ENCODE results near the gene TGFB1I1.
A peak's percentile ranks its signal among the peaks of the same experiment; 100 is the strongest.
"Not testable (repeated sequence)": the region's sequence is repeated elsewhere in the genome, so short reads cannot be mapped to it uniquely, and the experiment has no call there.

The TGFB1I1 gene

DNA sequence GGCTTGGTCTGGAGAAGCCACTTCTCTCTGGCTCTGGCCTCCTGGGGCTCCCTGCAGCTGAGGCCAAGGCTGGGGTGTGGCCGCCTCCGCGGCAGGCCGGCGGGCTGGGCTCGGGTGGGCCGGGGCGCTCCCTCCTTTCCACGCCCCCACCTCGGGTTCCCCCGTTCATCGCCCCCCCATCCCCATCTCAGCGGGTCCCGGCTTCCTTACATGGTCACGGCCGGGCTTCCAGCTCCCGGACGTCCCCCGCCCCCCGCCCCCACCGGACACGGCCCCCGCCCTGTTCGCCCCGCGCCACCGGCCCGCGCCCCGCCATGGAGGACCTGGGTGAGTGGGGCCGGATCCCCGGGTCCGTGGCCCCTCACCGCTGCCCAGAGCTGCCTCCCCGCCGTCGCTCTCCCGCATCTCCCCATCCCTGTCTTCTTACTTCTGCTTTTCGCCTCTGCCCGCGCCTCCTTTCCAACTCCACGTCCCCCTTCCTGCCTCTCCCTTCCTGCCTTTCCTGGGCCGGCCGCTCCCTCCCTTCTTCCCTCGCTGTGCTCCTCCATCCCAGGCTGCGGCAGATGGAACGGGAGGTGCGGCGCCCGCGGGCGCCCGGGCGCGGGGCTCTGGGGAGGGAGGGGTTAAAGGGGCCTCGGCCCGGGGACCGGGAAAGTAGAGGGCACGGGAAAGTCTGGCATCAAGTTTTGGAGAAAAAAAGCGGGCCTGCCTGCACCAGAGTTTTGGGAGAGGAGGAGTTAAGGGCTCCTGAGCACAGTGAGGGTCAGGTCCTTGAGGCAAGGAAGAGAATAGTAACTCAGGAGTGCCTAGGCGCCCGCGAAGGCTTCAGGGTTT, at the start of gene TGFB1I1:
TSS of gene TGFB1I1 (plus strand) at position 278 of the 834 bp plus-strand sequence. CDS start at position 315, 37 bp downstream.
- no peak for DNase-seq

DNA sequence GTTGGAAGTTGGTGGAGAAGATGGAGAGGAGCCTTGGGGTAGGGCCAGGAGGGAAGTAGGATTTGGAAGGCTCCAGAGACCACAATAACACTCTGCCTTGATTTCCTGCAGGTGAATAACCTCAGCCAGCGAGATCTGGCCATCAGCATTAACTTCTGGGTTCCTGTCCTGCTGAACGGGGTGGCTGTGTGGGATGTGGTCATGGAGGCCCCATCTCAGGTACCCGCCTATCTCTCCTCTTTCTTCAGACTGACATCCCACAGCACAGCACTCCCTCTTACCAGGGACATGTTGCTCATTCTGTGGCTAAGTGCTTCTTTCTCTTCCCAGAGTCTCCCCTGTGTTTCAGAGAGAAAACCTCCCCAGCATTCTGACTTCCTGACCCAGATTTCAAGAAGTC, 48.7 kb upstream of the TGFB1I1 start:
- DNase-seq, result no peak

DNA sequence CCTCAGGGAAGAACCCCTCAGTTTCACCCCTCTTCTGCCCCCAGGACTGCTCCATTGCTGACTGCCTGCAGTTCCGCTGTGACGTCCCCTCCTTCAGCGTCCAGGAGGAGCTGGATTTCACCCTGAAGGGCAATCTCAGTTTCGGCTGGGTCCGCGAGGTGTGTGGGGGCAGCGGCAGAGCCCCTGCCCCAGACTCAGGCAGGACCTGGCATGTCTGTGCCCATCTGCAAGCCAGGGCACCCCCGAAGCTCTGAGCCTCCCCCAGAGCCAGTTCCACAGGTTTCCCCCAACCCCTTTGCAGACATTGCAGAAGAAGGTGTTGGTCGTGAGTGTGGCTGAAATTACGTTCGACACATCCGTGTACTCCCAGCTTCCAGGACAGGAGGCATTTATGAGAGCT, 48.2 kb upstream of the TGFB1I1 start:
- no peak for DNase-seq

DNA sequence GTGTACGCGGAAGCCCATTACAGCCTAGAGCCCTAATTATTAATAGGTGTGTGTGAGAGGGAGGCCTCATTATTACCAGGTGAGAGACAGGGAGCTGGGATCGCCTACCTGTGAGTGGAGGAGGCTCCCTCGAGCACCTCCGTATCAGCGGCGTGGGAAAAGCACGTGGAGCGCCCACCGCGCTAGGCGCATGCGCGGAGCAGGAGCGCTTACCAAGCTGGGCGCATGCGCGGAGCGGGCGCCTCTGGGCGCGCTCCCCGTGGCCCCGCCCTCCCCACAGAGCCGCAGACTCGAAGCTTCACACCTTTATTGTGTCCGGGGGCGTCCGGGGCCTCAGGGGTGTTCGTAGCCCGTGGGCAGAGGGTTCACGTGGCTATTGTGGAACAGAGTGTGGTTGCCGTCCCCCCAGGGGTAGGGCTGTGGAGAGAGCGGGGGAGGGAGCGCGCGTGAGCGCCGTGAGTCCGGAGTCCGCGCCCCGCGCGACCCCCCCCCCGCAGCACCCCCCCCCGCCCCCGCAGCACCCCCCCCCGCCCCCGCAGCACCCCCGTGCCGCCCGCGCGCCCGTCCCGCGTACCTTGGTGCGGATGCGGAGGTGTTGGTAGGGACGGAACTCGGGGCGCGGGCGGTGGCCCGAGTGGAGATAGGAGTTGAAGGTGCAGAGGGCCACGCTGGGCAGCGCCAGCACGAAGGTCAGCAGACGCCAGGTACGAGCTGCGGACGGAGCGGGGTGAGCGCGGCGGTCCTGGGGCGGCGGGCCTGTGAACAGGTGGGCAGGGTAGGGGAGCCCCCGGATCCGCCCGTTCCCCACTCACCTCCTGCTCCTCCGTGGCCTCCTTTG, 44.3 kb upstream of the TGFB1I1 start:
- DNase-seq, result peak; percentile 49 to 59

DNA sequence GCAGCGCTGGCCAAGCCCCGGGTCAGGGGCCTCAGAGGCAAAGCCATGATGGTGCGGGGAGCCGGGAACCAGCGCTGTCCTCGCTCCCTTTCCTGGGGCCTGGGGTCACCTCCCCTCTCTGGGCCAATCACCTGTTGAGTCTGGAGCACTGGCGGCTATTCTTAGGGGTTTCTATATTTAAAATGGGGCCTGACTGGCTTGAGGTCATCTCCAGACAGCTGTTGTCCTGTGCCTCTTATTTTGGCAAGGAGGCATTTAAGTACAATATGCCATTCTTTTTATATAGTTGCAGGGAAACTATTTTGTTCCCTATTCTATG, 43.7 kb upstream of the TGFB1I1 start, which contains the start of gene COX6A2:
TSS of gene COX6A2 (minus strand) at position 82 of the 319 bp plus-strand sequence. CDS start at position 47, 35 bp downstream.
- DNase-seq, result no peak

DNA sequence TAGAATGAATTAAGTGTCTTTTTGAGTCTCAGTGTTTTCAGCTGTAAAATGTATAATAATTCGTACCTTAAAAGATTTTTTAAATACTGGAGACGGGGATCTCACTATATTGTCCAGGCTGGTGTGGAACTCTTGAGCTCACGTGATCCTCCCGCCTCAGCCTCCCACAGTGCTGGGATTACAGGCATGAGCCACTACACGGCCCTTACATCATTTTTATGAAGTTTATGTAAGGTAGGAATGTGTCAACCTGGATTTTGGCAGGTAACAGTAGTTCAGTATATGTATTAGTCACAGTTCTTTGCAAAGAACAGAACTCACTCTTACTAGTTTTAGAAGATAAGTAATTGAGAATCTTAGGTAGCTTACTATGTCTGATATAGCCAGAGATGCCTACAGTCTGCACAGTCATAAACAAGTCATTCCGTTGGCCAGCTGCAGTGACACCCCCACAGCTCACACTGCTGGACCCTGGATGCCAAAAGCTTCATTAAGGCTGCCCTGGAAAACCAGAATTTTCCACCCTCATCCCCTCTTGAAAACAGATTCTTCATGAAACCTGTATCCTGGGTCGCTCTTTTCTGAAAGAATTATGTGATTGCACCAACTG, 43.2 kb upstream of the TGFB1I1 start:
- DNase-seq, result no peak

DNA sequence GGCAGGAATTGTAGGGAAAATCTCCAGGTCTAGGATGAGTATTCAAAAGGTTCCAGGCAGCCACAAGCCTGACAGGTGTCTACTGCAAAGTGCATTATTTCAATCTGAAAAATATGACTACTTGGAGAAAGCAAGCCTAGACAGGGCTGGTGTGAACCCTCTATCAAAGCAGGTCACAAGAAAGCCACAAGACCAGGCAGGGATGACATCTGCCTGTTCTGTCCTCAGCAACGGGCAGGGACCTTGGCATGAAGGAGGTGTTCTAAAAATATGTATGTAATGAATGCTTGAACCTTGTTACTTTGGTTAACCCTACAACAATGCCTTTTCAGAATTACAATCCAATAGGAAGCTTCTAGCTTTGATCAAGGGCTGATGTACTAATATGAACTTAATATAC, 42.6 kb upstream of the TGFB1I1 start:
- no peak for DNase-seq

DNA sequence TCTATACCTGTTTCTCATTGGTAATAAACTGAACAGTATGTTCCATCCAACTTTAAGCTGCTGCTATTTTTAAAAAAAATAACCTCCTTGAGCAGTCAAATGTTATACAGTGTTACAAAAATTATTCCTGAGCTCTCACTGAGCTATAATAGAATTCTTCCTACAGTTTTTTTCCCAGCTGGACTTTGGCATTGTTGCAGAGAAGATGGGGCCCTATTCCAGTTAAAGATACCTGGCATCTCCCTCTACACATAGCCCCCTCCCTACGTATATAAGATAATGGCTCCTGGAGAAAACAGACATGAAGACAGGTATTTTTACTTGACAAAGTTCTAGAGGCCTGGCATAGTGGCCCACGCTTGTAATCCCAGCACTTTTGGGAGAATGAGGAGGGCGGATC, 42.2 kb upstream of the TGFB1I1 start:
- no peak for DNase-seq

DNA sequence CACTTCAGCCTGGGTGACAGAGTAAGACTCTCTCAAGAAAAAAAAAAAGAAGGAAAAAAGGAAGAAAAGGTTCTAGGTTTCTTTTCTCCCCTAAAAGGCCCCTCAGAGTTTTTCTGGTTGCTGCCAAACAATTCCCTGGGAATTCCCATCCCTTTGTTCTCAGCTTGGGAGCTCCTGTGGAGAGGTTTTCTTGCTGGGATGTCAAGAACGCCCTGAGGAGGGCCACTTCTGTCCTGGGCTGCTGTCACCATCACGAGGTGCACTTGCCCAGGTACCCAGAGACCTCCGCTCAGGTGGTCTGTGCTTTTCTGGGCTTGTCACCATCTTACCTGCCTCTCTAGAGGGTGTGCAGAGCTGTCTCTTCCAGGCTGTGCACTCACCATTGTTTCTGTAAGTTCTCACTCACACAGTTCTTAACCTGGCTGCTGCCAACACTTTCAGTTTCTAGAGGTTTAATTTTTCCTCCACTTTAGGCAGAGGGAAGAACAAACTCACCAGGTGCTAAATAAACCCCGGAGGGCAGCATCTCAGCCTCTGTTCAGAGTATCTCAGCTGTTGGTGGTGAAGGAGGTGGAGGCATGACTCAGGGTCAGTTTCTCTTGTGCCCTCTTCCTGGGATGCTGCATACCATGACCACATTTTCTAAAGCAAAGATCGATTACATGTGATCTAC, 41.4 kb upstream of the TGFB1I1 start:
- DNase-seq, result no peak

DNA sequence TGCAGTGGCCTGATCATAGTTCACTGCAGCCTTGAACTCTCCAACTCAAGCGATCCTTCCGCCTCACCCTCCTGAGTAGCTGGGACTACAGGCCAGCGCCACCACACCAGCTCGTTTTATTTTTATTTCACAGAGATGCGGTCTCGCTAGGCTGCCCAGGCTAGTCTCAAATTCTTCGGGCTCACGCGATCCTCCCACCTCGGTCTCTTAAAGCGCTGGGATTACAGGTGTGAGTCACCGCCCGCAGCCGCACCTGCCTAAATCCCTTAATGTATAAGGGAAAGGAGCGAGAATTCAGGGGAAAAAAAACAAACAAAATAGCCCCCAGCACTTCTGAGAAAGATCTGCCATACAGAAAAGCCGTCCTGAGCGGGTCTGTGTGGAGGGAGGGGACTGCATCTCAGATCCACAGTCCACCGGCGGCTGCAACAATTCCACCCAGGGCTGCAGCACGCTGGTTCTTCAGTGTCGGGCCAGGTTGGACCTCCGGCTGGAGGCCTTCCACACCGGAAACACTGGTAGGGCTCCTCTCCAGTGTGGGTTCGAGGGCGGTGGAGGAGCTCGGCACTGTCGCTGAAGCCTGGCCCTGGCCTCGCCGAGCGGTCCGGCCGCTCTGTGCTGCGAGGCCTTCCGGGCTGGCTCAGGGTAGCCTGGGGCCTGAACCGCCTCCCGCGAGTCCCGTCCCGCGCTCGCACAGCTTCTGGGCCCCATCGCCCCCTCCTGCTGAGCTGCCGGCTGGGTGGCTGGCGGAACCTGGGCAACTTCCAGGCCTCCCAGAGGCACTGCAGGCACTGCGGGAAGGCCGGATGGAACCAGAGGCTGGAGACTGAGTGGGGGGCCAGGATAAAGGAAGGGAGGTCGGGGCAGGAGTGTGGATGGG, 36.4 kb upstream of the TGFB1I1 start:
- DNase-seq, result no peak

DNA sequence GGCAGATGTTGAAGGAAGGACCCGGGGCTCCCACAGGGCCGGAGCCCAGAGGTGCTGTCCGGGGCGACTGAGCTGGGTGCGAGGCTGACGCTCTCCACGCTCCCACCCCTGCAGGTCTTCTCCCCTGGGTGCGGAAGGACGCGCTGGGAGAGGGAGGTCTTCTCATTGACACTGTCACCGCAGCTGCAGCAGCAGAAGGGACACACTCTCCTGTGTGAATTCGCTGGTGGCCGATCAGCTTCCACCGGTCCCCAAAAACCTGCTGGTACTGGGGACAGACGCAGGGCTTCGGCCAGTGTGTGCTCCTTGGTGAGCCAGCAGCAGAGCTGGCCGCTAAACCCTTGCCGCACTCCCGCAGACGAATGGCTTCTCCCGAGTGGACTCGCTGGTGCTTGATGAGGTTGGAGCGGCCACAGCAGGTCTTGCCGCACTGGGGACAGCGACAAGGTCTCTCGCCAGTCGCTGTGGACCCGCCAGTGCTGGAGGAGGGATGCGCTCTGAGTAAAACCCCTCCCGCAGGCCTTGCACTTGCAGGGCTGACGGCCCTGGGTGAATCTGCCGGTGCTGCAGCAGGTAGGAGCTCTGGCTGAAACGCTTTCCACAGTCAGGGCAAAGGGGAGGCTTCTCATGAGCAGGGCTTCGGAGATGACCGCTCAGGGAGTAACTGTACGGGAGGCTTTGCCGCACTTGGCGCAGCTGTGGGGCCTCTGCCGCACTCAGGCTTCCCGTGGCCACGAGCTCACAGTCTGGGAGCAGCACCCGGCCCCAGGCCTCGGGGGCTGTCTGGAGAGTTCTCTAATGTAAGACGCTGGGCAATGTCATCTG, 35.5 kb upstream of the TGFB1I1 start:
- no peak for DNase-seq

DNA sequence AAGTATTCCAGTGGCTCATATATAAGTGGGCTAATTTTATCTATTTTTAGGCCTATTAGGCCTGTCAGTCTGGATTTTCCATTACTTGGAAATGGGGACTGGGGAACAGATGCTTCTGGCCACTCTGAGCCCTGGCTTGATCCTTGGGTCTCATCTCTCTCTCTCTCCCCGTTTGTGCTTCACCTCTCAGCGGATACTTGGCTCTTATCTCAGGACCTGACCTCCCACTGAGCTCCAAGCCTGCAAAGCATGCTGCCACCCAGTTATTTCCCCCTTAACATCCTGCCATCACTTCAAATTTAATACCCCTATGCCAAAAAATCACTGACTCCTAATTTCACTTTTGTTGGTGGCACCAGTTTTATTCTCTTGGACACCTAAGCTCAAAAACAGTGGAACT, 33.5 kb upstream of the TGFB1I1 start:
- DNase-seq, result no peak

DNA sequence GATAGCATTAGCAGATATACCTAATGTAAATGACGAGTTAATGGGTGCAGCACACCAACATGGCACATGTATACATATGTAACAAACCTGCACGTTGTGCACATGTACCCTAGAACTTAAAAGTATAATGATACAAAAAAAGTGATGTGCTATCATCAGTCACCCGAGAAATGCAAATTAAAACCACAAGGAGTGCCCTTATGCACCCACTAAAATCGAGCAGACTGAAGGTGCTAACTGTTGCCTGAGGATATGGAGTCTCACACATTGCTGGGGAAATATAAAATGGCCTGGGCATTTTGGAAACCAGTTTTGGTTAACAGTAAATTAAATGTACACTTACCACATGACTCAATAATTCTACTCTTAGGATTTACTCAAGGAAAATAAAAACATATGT, 32.9 kb upstream of the TGFB1I1 start:
- DNase-seq, result not testable (repeated sequence)

DNA sequence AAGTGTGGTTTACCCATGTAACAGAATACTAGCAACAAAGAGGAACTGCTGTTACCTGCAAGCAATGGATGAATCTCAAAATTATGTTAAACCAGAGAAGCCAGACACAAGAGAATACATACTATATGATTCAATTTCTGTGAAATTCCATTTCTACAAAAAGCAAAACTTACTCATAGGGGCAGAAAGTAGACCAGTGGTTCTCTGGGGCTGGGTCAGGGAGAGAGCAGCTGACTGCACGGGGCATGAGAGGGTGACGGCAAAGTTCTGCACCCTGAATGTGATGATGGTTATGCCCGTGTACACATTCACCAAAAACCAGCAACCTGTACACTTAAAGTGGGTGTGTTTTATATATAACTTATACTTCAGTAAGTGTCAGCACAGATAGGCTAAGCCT, 32.4 kb upstream of the TGFB1I1 start:
- DNase-seq, result no peak

DNA sequence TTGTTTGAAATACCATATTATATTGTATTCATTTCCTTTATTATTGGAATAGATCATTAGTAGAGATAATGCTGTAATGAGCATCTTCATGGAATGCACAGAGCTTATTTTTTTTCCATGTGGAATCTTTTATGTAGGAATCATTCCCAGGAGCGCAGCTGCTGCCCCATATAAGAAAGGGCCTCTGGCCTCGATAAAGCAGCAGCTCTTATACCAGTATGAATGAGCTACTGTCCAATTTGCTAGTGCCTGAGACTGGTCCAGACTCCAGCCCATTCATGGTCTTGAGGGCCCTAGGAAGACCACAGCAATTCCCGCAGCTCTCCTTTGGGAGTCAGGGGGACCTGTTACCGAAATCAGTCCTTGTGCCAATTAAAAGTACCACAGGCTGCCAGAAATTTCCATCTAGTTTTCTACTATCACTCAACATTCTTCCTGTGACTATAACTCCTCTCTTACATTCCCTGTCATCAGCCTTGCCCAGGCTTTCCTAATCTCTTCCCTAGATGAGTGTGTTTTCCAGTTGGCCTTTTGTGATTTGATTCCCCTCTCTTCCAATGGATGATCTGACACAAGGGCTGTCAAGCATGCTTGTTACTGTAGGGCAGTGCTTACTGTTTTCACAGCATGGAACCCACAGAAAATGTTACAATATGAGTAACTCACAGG, 31.3 kb upstream of the TGFB1I1 start:
- DNase-seq, result no peak

DNA sequence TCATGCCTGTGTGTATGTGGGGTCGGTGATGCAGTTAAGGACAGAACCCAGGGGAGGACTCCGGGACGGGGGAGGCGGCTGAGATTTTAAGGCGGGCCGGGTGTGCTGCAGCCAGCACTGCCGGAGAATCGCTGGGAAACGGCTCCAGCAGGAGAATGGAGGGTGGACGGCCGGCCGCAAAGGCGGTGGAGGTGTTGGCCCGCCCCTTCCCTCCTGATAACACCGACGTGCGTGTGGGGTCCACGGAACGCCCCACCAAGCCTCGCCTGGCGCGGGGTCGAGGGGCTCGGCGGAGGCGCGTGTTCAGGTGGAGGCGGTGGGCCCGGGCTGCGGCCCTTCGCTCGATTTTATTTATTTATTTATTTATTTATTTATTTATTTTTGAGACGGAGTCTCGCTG, 30.0 kb upstream of the TGFB1I1 start:
- no peak for DNase-seq

DNA sequence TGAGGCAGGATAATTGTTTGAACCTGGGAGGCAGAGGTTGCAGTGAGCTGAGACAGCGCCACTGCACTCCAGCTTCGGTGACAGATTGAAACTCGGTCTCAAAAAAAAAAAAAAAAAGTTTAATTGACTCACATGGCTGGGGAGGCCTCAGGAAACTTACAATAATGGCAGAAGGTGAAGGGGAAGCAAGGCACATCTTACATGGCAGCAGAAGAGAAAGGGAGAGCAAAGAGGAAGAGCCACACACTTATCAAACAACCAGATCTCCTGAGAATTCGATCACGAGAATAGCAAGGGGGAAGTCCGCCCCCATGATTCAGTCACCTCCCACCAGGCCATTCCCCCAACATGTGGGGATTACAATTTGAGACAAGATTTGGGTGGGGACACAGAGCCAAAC, 26.0 kb upstream of the TGFB1I1 start:
- not testable (repeated sequence) for DNase-seq

DNA sequence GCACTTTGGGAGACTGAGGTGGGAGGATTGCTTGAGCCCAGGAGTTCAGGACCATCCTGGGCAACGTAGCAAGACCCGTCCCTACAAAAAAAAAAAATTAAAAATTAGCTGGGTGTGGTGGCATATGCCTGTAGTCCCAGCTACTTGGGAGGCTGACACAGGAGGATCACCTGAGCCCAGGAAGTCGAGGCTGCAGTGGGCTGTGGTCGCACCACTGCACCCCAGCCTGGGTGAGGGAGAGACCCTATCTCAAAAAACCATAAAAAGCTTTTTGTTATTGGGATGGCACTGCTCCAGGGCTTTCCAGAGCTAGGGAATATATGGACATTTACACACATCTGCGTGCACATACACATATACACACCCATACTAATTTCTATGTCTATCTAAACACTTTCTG, 20.8 kb upstream of the TGFB1I1 start:
- DNase-seq, result no peak

DNA sequence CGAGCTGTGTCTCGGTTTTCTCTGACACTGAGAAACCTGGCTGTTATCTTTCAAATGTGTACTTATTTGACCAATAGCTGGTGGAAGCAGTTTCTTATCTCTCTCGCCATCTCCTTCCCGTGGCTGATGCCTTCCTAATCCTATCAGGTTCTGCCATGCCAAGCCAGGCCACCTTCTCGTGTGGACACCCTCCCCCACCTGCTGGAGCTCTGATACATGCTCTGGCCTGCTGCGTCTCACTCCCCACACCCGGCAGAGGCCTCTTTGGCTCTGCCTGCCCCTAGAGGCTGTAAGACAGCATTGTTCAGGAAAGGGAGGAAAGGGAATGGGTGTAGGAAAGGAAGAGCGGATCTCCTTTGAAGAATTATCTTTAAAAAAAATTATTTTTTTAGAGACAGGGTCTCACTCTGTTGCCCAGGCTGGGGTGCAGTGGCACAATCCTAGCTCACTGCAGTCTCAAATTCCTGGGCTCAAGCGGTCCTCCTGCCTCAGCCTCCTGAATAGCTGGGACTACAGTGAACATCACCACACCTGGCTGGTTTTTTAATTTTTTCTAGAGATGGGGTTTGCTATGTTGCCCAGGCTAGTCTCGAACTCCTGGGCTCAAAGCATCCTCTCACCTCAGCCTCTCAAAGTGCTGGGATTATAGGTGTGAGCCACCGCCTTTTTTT, 20.1 kb upstream of the TGFB1I1 start:
- no peak for DNase-seq

DNA sequence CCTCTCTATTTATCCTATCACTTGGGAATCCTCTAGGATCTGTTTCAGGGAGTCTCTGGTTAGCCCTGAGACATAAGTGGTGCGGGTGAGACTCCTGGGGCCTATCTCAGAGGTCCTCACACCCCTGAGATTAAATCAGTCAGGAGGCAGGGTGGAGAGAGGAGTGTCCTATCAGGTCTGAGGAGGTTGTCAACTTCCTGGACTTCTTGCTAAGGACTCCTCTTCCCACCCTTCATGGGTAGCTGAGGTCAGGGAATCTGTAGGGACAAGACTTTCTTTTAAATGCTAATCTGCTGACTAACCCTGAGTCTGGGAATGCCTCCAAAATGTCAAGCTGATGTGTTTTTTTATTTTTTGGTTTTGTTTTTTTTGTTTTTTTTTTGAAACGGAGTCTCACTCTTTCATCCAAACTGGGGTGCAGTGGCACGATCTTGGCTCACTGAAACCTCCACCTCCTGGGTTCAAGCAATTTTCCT, 19.3 kb upstream of the TGFB1I1 start:
- DNase-seq, result no peak
